Left lung (tissue), 10 donors: ENCODE results near the gene RRBP1. TPM values are rescaled to one million over a fixed set of nuclear protein-coding genes. Genes with fewer than 3 reads are reported as not detected.

Experiments used
- ATAC-seq: fragments of 200-7000 bp; cut with Tn5 transposase; one replicate; pipeline ENCODE4 v1.9.1; 2020; ENCODE audit warnings: moderate library complexity
- DNase-seq, 4 donors: peaks; one replicate each; pipeline ENCODE4 v3.0.0-alpha.2; 2013 to 2020
- H3K27ac ChIP-seq, 2 donors: fragments of 200-600 bp; sonication (generic) in 1 of 2; one replicate each; pipeline versions ENCODE4 v1.5.0 to v1.8.0; 2020 to 2021
- H3K27me3 ChIP-seq, 2 donors: fragments of 200-600 bp; sonication (generic) in 1 of 2; one replicate each; pipeline versions ENCODE4 v1.5.0 to v1.8.0; 2020 to 2021
- H3K36me3 ChIP-seq, 2 donors: fragments of 200-600 bp; sonication (generic) in 1 of 2; one replicate each; pipeline versions ENCODE4 v1.5.0 to v1.8.0; 2020 to 2021
- H3K4me1 ChIP-seq, 2 donors: fragments of 200-600 bp; one replicate each; pipeline ENCODE4 v1.8.0; 2021
- H3K4me3 ChIP-seq, 2 donors: fragments of 200-600 bp; sonication (generic) in 1 of 2; one replicate each; pipeline versions ENCODE4 v1.5.0 to v1.8.0; 2020 to 2021; ENCODE audit warnings: mild to moderate bottlenecking in 1 of 2
- H3K9me3 ChIP-seq, 2 donors: fragments of 200-600 bp; sonication (generic) in 1 of 2; one replicate each; pipeline versions ENCODE4 v1.5.0 to v1.8.0; 2020 to 2021
- intact Hi-C, 2 donors: fragments of 100-400 bp; cut with DNase I; formaldehyde crosslinking; loops; one replicate each; pipeline versions ENCODE4 v1.11.2 to v1.14.2; 2022
- polyA plus RNA-seq, 6 donors: library from polyadenylated mRNA; unstranded; fragments of 120-200 nt; gene quantifications; one replicate each; pipeline ENCODE4 v1.2.1, GENCODE V29; 2013; ENCODE audit not compliant: insufficient read length in 6 of 6
- total RNA-seq, 2 donors: library from RNA; stranded (reverse); fragmentation: NEBNext Ultra II Directional; extraction: Animal tissue kit (Norgen Biotek cat#: 25700); gene quantifications; one replicate each; pipeline ENCODE4 v1.2.1, GENCODE V29; 2021
- TF ChIP-seq, protein P1 (sequence below), 2 donors: fragments of 200-600 bp; sonication (generic) in 1 of 2; IDR thresholded peaks; one replicate each; pipeline versions ENCODE4 v1.5.0 to v1.8.0; 2021; ENCODE audit warnings: antibody characterized with exemption in 2 of 2
- donor health status: DM: no; HTN: yes; CAD: no.
- donor health status: DM: no; HTN: no; CAD: no.

The RRBP1 gene
- total and polyA plus RNA-seq, 8 donors = 110 to 263 (median 131) TPM

DNA sequence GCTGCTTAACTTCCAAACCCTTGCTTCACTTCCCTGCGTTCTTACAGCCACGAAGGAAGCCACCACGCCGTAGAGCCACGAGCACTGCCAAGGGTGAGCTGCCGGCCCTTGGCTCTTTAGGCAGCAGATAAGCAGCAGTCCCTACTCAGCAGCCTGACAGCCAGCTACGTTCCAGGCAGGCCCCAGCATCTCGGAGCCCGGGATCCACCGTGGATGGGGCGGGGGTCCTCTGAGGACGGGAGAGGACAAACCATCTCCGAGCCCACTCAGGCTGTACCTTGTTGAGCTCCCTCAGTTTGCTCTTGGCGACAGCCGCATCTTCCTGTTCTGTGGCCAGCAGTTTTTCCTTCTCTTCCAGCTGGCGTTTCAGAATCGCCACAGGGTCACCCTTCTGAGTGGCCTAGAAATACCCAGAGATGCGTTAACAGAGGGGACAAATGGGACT lies 40.5 kb downstream of the RRBP1 start:
- ATAC-seq (no peak), DNase-seq (peak in 1 of 4 donors; percentile 45)
- Histone ChIP-seq H3K9me3 (no peaks in the 10 kb centered on the region), H3K36me3 (peaks cover 0 to 67% of the 10 kb centered on the region in 2 donors), H3K27me3 (no peaks in the 10 kb centered on the region), H3K27ac (no peak overlapping the region), H3K4me1 (peaks cover 0 to 25% of the 10 kb centered on the region in 2 donors), H3K4me3 (no peak overlapping the region)
- TF ChIP-seq, protein P1, sequence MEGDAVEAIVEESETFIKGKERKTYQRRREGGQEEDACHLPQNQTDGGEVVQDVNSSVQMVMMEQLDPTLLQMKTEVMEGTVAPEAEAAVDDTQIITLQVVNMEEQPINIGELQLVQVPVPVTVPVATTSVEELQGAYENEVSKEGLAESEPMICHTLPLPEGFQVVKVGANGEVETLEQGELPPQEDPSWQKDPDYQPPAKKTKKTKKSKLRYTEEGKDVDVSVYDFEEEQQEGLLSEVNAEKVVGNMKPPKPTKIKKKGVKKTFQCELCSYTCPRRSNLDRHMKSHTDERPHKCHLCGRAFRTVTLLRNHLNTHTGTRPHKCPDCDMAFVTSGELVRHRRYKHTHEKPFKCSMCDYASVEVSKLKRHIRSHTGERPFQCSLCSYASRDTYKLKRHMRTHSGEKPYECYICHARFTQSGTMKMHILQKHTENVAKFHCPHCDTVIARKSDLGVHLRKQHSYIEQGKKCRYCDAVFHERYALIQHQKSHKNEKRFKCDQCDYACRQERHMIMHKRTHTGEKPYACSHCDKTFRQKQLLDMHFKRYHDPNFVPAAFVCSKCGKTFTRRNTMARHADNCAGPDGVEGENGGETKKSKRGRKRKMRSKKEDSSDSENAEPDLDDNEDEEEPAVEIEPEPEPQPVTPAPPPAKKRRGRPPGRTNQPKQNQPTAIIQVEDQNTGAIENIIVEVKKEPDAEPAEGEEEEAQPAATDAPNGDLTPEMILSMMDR (IDR thresholded peaks at IDR 0.05) = no peak
- intact Hi-C loops = no loop called here

DNA sequence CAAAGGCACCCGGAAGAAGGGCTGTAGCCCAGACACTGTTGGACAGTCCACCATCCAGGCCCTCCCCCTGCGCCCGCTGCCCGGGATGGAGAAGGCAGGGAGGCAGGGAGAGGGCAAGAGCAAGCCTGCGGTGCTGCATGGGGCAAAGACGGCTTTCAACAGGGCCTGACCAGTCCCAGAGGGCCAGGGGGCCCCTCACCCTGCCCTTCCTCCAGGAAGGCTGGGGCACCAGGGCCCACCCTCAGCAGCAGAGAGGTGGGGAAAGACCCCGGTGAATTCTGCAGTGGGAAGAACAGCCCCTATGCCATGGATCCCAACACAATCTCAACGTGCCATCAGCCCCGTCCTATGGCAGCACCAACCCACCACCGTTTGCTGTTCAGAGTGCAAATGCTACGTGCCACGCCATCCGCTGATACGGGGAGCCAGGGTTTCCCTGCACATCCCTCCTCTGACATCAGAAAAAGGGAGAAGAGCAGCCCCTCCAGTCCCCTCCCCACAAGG lies 41.1 kb downstream of the RRBP1 start:
- intact Hi-C loops = no loop called here
- H3K36me3 ChIP-seq = peaks cover 0 to 73% of the 10 kb centered on the region in 2 donors
- no peaks in the 10 kb centered on the region for H3K9me3 ChIP-seq
- DNase-seq (peak in 1 of 4 donors; percentile 49), ATAC-seq (no peak)
- no peak overlapping the region for H3K27ac ChIP-seq
- no peak overlapping the region for H3K4me3 ChIP-seq
- peaks cover 3 to 22% of the 10 kb centered on the region in 2 donors for H3K4me1 ChIP-seq
- no peaks in the 10 kb centered on the region for H3K27me3 ChIP-seq
- TF ChIP-seq, protein P1 (IDR thresholded peaks at IDR 0.05) = no peak

DNA sequence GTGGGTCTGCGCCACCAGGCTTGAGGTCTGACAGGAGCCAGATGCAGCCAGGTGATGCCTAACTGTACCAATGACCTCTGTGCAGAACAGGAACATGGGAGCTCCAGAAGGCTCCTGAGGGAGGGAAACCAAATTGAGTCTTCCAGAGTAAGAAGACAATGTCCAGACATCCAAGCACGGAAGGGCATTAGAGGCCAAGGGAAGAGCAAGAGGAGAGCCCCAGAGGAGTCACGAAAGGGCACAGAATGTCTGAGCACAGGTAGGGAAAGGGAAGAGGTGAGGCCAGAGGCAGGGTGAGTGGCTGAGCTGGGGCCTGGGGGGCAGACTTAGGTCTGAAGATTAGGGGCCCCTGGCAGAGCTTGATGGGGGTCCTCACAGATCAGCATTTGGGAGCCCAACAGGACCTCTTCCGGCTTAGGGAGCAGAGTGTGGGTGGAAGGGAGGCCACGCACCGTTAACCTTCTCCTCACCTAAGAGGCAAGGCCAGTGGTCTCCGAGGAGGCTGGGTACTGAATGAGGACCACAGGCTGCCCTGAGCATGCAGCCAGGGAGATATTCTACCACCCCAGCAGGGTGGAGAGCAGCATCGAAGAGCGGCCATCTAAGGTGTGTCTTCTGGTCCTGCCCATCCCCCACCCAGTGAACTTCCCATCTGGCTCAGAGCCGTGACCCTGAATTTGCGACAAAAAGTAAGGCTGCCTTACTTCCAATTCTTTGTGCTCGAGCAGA lies 41.7 kb downstream of the RRBP1 start:
- Histone ChIP-seq H3K4me1 (peaks cover 4 to 18% of the 10 kb centered on the region in 2 donors), H3K27me3 (no peaks in the 10 kb centered on the region), H3K9me3 (no peaks in the 10 kb centered on the region), H3K4me3 (no peak overlapping the region), H3K36me3 (peaks cover 0 to 80% of the 10 kb centered on the region in 2 donors), H3K27ac (no peak overlapping the region)
- intact Hi-C loops = no loop called here
- ATAC-seq = no peak
- TF ChIP-seq, protein P1 (IDR thresholded peaks at IDR 0.05) = no peak
- DNase-seq = peak in 1 of 4 donors; percentile 34

DNA sequence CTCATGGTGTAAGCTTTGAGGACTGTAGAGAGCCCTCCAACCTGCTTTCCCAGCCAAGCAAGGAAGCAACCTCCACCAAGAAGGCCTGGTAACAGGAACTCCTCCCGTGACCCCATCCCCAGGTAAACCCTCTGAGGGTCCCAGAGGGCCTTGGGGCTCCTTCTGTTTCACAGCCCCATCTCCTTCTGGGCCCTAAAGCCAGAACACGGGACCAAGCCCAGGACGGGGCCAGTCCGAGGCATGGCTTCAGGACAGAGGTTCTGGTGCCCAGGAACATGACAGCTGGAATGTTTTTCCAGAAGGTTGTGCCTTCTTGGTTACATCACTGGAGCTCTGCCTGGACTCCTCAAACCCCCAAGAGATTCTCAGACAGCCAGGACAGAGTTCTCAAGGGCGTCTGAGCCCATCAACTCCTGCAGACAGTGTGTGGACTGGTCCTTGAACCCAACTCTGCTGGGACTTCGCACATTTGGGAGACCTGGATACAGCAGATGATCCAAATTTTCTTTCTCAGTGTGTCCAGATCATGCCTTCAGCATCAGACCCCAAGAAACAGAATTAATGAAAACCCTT lies 43.1 kb downstream of the RRBP1 start:
- ATAC-seq (peak; percentile 24), DNase-seq (peak in 1 of 4 donors; percentile 33)
- Histone ChIP-seq H3K4me1 (peaks cover 8 to 15% of the 10 kb centered on the region in 2 donors), H3K27ac (no peak overlapping the region), H3K9me3 (no peaks in the 10 kb centered on the region), H3K4me3 (no peak overlapping the region), H3K36me3 (peaks cover 0 to 94% of the 10 kb centered on the region in 2 donors), H3K27me3 (no peaks in the 10 kb centered on the region)
- intact Hi-C loops = no loop called here
- TF ChIP-seq, protein P1 (IDR thresholded peaks at IDR 0.05) = no peak

DNA sequence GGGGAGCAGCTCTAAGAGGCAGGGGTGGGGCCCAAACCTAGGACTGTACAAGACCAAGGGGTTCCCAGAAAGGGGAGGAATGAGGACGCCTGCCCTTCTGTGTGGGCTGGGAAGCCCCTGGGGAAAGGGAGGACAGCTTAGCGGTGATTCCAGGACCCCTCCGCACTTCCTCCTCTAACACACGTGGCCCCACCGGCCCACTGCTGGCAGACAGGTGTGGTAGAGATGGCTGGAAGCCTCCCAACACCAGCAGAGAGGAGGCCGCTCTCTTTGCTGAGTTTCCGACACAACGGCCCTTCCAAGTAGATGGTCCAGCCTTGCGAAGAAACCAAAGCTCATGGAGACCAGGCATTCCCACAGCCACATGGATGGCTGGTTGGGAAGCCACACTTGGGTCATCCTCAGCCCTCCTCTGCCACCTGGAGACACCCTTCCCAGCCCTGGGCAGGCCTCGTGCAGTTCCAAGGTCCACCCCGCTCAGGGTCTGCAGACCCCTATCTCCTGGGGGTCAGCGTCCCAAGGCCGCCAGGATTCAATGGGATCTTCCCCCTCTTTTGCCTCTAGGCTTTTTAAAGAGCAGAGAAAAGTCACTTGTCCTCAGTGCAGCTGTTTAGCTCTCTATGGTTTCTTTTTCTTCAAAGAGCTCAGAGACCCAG lies 43.9 kb downstream of the RRBP1 start:
- Histone ChIP-seq H3K4me3 (no peak overlapping the region), H3K36me3 (peaks cover 0 to 100% of the 10 kb centered on the region in 2 donors), H3K27ac (no peak overlapping the region), H3K27me3 (no peaks in the 10 kb centered on the region), H3K9me3 (no peaks in the 10 kb centered on the region), H3K4me1 (peaks cover 8 to 15% of the 10 kb centered on the region in 2 donors)
- no peak for DNase-seq
- ATAC-seq = no peak
- TF ChIP-seq, protein P1 (IDR thresholded peaks at IDR 0.05) = no peak
- intact Hi-C loops = no loop called here
